Measurements from ENCODE around the gene CHST3.
"Not testable (repeated sequence)": the region's sequence is repeated elsewhere in the genome, so short reads cannot be mapped to it uniquely, and the experiment has no call there.

CHST3 gene

GRCh38 chr10:71945819-71946474 is 18.2 kb upstream of the CHST3 start:
- no peak for DNase-seq
- in situ Hi-C loops (cut with HindIII; ENCODE audit: low pct_ligation_motif_present, low pct_unique_long_range_greater_than_20kb, low sequenced_read_pairs), result no loop called here

- in situ Hi-C loops (cut with HindIII; ENCODE audit: low pct_ligation_motif_present, low pct_unique_long_range_greater_than_20kb, low sequenced_read_pairs), result no loop called here
- DNase-seq, result no peak
Measured at GRCh38 chr10:71946700-71947099, 17.5 kb upstream of the CHST3 start.

GRCh38 chr10:71948496-71949067 is 15.6 kb upstream of the CHST3 start:
- no peak for DNase-seq
- in situ Hi-C loops (cut with HindIII; ENCODE audit: low pct_ligation_motif_present, low pct_unique_long_range_greater_than_20kb, low sequenced_read_pairs), result no loop called here

GRCh38 chr10:71950683-71951082 is 13.5 kb upstream of the CHST3 start:
- in situ Hi-C loops (cut with HindIII; ENCODE audit: low pct_ligation_motif_present, low pct_unique_long_range_greater_than_20kb, low sequenced_read_pairs), result no loop called here

GRCh38 chr10:71952745-71953144 is 11.4 kb upstream of the CHST3 start:
- in situ Hi-C loops (cut with HindIII; ENCODE audit: low pct_ligation_motif_present, low pct_unique_long_range_greater_than_20kb, low sequenced_read_pairs), result no loop called here
- DNase-seq, result no peak

More at GRCh38 chr10:71950683-71951082, 13.5 kb upstream of the CHST3 start:
- no peak for DNase-seq

GRCh38 chr10:71957546-71958275 is 6.5 kb upstream of the CHST3 start:
- in situ Hi-C loops (cut with HindIII; ENCODE audit: low pct_ligation_motif_present, low pct_unique_long_range_greater_than_20kb, low sequenced_read_pairs), result no loop called here
- peak; percentile 42 for DNase-seq

GRCh38 chr10:71959526-71959925 is 4.7 kb upstream of the CHST3 start:
- in situ Hi-C loops (cut with HindIII; ENCODE audit: low pct_ligation_motif_present, low pct_unique_long_range_greater_than_20kb, low sequenced_read_pairs), result no loop called here
- no peak for DNase-seq

- in situ Hi-C loops (cut with HindIII; ENCODE audit: low pct_ligation_motif_present, low pct_unique_long_range_greater_than_20kb, low sequenced_read_pairs), result no loop called here
- DNase-seq, result no peak
Measured at GRCh38 chr10:71961831-71962230, 2.4 kb upstream of the CHST3 start.

- in situ Hi-C loops (cut with HindIII; ENCODE audit: low pct_ligation_motif_present, low pct_unique_long_range_greater_than_20kb, low sequenced_read_pairs), result no loop called here
Measured at GRCh38 chr10:71962901-71963300, 1.3 kb upstream of the CHST3 start.

GRCh38 chr10:71963351-71964097 is 671 bp upstream of the CHST3 start:
- peak; percentile 29 for DNase-seq
- in situ Hi-C loops (cut with HindIII; ENCODE audit: low pct_ligation_motif_present, low pct_unique_long_range_greater_than_20kb, low sequenced_read_pairs), result no loop called here

More at GRCh38 chr10:71962901-71963300, 1.3 kb upstream of the CHST3 start:
- no peak for DNase-seq

GRCh38 chr10:71964743-71965515 is 734 bp downstream of the CHST3 start:
- in situ Hi-C loops (cut with HindIII; ENCODE audit: low pct_ligation_motif_present, low pct_unique_long_range_greater_than_20kb, low sequenced_read_pairs), result no loop called here

GRCh38 chr10:71965623-71966022 is 1.4 kb downstream of the CHST3 start:
- in situ Hi-C loops (cut with HindIII; ENCODE audit: low pct_ligation_motif_present, low pct_unique_long_range_greater_than_20kb, low sequenced_read_pairs), result no loop called here
- DNase-seq, result no peak

More at GRCh38 chr10:71964743-71965515, 734 bp downstream of the CHST3 start:
- peak; percentile 74 for DNase-seq

GRCh38 chr10:71966046-71967004 is 2.1 kb downstream of the CHST3 start:
- in situ Hi-C loops (cut with HindIII; ENCODE audit: low pct_ligation_motif_present, low pct_unique_long_range_greater_than_20kb, low sequenced_read_pairs), result no loop called here
- peak; percentile 38 for DNase-seq

GRCh38 chr10:71967958-71968357 is 3.8 kb downstream of the CHST3 start:
- in situ Hi-C loops (cut with HindIII; ENCODE audit: low pct_ligation_motif_present, low pct_unique_long_range_greater_than_20kb, low sequenced_read_pairs), result not testable (repeated sequence)
- DNase-seq, result peak; percentile 85

- in situ Hi-C loops (cut with HindIII; ENCODE audit: low pct_ligation_motif_present, low pct_unique_long_range_greater_than_20kb, low sequenced_read_pairs), result no loop called here
- DNase-seq, result peak; percentile 71
Measured at GRCh38 chr10:71968553-71969474, 4.6 kb downstream of the CHST3 start.

- in situ Hi-C loops (cut with HindIII; ENCODE audit: low pct_ligation_motif_present, low pct_unique_long_range_greater_than_20kb, low sequenced_read_pairs), result no loop called here
Measured at GRCh38 chr10:71969929-71970328, 5.7 kb downstream of the CHST3 start.

More at GRCh38 chr10:71969929-71970328, 5.7 kb downstream of the CHST3 start:
- DNase-seq, result no peak

Data from ACHN (cell line).